Mesothelial cell of epicardium (in vitro differentiated cells): ENCODE measurements around the gene PRIMPOL. TPM values are rescaled to one million over a fixed set of nuclear protein-coding genes. Genes with fewer than 3 reads are reported as not detected.

Source experiments
- DNase-seq, 2 experiments: peaks; one replicate each; pipeline ENCODE4 v3.0.0; 2021; ENCODE audit warnings: low spot score in 2 of 2; ENCODE audit not compliant: unreplicated experiment in 2 of 2
- H3K27ac Mint-ChIP-seq: 2 replicates; pipeline ENCODE4 v1.8.0; 2021; ENCODE audit warnings: mixed read lengths
- H3K27me3 Mint-ChIP-seq: 2 replicates; pipeline ENCODE4 v1.8.0; 2021; ENCODE audit warnings: low read depth, mixed read lengths
- H3K36me3 Mint-ChIP-seq: 2 replicates; pipeline ENCODE4 v1.8.0; 2021; ENCODE audit warnings: mixed read lengths
- H3K4me1 Mint-ChIP-seq: 2 replicates; pipeline ENCODE4 v1.8.0; 2021; ENCODE audit warnings: mixed read lengths
- H3K4me3 Mint-ChIP-seq: 2 replicates; pipeline ENCODE4 v1.8.0; 2021; ENCODE audit warnings: mild to moderate bottlenecking, moderate library complexity, mixed read lengths
- H3K9me3 Mint-ChIP-seq: 2 replicates; pipeline ENCODE4 v1.8.0; 2021; ENCODE audit warnings: mixed read lengths
- total RNA-seq: library from RNA; stranded (reverse); gene quantifications from 3 replicates; pipeline ENCODE4 v1.2.1, GENCODE V29; 2021
- TF ChIP-seq, protein P1 (sequence below): fragments of 200-600 bp; sonication (generic); IDR thresholded peaks from one replicate; pipeline ENCODE4 v1.5.0; 2021; ENCODE audit warnings: antibody characterized with exemption; ENCODE audit not compliant: unreplicated experiment

The PRIMPOL gene
- total RNA-seq, 1 donor from 2014 or later: 22.3 TPM

DNA sequence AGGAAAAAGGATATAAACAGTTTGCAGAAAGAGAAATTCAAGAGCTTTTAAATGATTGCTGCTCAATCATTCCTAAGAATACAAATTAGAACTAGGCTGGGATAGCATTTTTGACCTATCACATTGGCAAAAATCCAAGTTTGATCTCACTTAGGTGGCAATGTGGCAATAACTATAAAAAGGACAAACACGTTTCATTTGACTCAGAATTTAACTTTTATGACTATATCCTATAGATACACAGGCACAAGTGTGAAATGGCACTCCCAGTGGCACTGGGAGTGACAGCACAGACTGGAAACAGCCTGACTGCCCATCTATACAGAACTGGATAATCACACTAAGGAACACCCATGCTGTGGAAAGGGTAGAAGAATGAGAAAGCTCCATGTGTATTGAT is 73.3 kb downstream of the PRIMPOL start:
- Mint-ChIP-seq H3K4me1 (no peaks in the 10 kb centered on the region), H3K27ac (no peak overlapping the region), H3K4me3 (no peak overlapping the region), H3K27me3 (no peaks in the 10 kb centered on the region), H3K9me3 (peaks cover 26% of the 10 kb centered on the region), H3K36me3 (peaks cover 58% of the 10 kb centered on the region)
- TF ChIP-seq, protein P1, sequence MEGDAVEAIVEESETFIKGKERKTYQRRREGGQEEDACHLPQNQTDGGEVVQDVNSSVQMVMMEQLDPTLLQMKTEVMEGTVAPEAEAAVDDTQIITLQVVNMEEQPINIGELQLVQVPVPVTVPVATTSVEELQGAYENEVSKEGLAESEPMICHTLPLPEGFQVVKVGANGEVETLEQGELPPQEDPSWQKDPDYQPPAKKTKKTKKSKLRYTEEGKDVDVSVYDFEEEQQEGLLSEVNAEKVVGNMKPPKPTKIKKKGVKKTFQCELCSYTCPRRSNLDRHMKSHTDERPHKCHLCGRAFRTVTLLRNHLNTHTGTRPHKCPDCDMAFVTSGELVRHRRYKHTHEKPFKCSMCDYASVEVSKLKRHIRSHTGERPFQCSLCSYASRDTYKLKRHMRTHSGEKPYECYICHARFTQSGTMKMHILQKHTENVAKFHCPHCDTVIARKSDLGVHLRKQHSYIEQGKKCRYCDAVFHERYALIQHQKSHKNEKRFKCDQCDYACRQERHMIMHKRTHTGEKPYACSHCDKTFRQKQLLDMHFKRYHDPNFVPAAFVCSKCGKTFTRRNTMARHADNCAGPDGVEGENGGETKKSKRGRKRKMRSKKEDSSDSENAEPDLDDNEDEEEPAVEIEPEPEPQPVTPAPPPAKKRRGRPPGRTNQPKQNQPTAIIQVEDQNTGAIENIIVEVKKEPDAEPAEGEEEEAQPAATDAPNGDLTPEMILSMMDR: no peak
- no peak for DNase-seq

DNA sequence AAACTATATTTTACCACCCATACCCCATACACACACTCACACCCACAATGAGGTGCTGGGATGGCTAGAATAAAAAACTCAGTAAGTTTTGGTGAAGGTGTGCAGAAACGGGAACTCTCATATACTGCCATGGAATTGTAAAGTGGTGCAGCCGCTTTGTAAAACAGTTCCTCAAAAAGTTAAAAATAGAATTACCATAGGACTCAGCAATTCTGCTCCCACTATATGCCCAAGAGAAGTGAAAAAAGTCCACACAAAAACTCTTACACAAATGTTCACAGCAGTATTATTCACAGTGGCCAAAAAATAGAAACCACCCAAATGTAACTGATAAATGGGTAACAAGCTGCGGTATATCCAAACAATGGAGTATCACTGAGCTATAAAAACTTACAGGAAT is 77.9 kb downstream of the PRIMPOL start:
- no peak for DNase-seq
- peaks cover 14% of the 10 kb centered on the region for H3K4me1 Mint-ChIP-seq
- TF ChIP-seq, protein P1: no peak
- H3K9me3 Mint-ChIP-seq: peaks cover 5% of the 10 kb centered on the region
- H3K27ac Mint-ChIP-seq: no peak overlapping the region
- no peaks in the 10 kb centered on the region for H3K27me3 Mint-ChIP-seq
- H3K36me3 Mint-ChIP-seq: peaks cover 34% of the 10 kb centered on the region
- no peak overlapping the region for H3K4me3 Mint-ChIP-seq

DNA sequence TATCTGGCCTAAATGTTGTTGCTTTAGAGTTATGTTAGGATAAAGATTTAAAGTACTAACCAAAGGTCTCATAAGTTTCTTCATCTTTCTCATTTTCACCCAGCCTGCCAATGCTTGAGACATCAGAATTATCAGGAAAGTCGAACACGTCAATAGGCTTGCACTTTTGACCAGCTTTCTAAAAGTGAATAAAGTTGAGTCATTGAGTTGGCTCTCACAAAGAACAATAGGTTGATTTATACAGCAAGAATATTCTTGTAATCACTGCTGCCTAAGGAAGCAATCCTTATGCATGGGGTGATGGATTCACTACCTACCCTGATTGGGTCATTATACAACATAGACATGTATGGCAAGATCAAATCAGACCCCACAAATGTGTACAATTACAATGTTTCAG is 79.3 kb downstream of the PRIMPOL start:
- H3K27ac Mint-ChIP-seq: no peak overlapping the region
- TF ChIP-seq, protein P1: no peak
- no peak for DNase-seq
- peaks cover 26% of the 10 kb centered on the region for H3K36me3 Mint-ChIP-seq
- peaks cover 21% of the 10 kb centered on the region for H3K4me1 Mint-ChIP-seq
- no peak overlapping the region for H3K4me3 Mint-ChIP-seq
- H3K27me3 Mint-ChIP-seq: no peaks in the 10 kb centered on the region
- peaks cover 5% of the 10 kb centered on the region for H3K9me3 Mint-ChIP-seq

DNA sequence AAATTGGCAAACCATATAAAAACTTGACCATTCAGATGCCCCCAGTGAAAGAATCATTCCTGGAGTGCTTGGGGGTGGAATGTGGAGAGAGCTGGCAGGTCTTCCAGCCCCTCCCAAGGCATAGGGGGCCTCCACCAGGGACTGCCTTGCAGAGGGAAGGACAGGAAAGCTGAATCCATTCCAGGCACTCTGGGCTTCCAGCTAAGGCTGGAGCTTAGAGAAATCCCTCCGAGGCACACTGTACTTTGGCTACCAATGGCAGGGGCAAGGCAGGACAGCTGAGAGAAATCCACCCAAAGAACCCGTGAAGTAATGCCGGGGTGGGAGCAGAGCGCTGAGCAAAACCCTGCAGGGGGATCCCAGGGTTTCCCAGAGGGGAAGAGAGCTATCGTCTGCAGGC is 80.4 kb downstream of the PRIMPOL start:
- Mint-ChIP-seq H3K27ac (peak overlapping the region; percentile 61), H3K4me1 (peaks cover 28% of the 10 kb centered on the region), H3K36me3 (peaks cover 21% of the 10 kb centered on the region), H3K27me3 (no peaks in the 10 kb centered on the region), H3K9me3 (peaks cover 5% of the 10 kb centered on the region), H3K4me3 (no peak overlapping the region)
- TF ChIP-seq, protein P1: no peak
- no peak for DNase-seq

DNA sequence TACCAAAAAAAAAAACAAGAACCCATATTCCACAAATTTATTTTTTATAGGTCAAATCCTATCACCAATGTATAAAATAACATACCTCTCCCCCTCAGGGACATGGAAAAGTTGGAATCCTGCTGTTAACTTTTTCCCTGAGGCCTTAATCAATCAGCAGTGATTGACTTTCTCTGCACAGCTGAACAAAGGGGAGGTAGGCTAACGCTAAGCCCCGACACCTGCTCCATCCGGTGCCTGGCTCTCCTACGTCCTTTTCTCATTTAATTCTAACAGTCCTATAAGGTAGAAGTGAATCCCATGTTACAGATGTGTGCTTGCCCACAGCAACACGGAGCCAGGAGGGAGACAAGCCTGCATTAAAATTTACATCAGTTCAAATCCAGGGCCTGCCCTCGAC is 81.5 kb downstream of the PRIMPOL start:
- H3K4me3 Mint-ChIP-seq: no peak overlapping the region

More for the DNA sequence above, 81.5 kb downstream of the PRIMPOL start:
- Mint-ChIP-seq H3K36me3 (peaks cover 21% of the 10 kb centered on the region), H3K9me3 (peaks cover 5% of the 10 kb centered on the region), H3K27ac (no peak overlapping the region), H3K27me3 (no peaks in the 10 kb centered on the region), H3K4me1 (peaks cover 30% of the 10 kb centered on the region)
- DNase-seq: no peak
- TF ChIP-seq, protein P1: no peak
